ENCODE measurements around the gene ARL14. TPM values are rescaled to one million over a fixed set of nuclear protein-coding genes. Genes with fewer than 3 reads are reported as not detected.

Gene ARL14
- total RNA-seq, 2 experiments from 2014 or later: not detected

- Mint-ChIP-seq H3K27me3 (peaks cover 4% of the 10 kb centered on the region), H3K9me3 (no peaks in the 10 kb centered on the region), H3K27ac (no peak overlapping the region), H3K4me3 (no peak overlapping the region), H3K4me1 (no peaks in the 10 kb centered on the region), H3K36me3 (ENCODE audit: low read depth) (no peaks in the 10 kb centered on the region)
- DNase-seq: no peak
- ChIA-PET CTCF (no interaction called here), POLR2A (no interaction called here)
These were observed 15.3 kb upstream of the ARL14 start for GRCh38 chr3:160661660-160662059.

GRCh38 chr3:160665231-160665630, 11.7 kb upstream of the ARL14 start:
- Mint-ChIP-seq H3K9me3 (no peaks in the 10 kb centered on the region), H3K36me3 (ENCODE audit: low read depth) (no peaks in the 10 kb centered on the region), H3K4me3 (no peak overlapping the region), H3K4me1 (no peaks in the 10 kb centered on the region), H3K27ac (no peak overlapping the region), H3K27me3 (no peaks in the 10 kb centered on the region)
- CTCF ChIA-PET: interaction anchor here (0.6 kb wide), 1 partner anchor 647 kb away, joined by 3 read pairs; no protein-coding TSS in a partner anchor
- no peak for DNase-seq
- POLR2A ChIA-PET: no interaction called here

- Mint-ChIP-seq H3K4me1 (no peaks in the 10 kb centered on the region), H3K27ac (no peak overlapping the region), H3K4me3 (no peak overlapping the region), H3K36me3 (ENCODE audit: low read depth) (no peaks in the 10 kb centered on the region), H3K9me3 (no peaks in the 10 kb centered on the region), H3K27me3 (no peaks in the 10 kb centered on the region)
- DNase-seq: no peak
- POLR2A ChIA-PET: no interaction called here
- CTCF ChIA-PET: interaction anchor here (0.6 kb wide), 1 partner anchor 646 kb away, joined by 3 read pairs; no protein-coding TSS in a partner anchor
These were observed 11.0 kb upstream of the ARL14 start for GRCh38 chr3:160665784-160666526.

DNA sequence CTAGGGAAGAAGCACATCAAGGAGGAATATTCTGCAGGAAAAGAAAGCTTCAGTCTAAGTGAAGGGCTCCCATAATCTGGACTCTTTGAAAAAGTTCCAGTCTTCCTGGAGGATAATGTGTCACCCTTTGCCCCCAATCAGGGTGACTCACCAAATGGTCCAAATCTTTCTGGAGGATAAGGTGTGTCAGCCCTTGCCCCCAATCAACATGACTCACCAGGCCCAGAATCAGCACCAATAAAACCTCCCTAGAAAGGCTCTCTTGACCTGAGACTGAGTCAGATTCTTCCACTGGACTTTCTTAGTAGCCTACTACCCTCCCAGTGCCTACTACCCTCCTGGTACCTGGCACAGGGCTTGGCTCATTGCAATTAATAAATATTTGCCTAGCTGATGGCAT, 9.5 kb upstream of the ARL14 start:
- Mint-ChIP-seq H3K27ac (no peak overlapping the region), H3K36me3 (ENCODE audit: low read depth) (no peaks in the 10 kb centered on the region), H3K27me3 (no peaks in the 10 kb centered on the region), H3K9me3 (no peaks in the 10 kb centered on the region), H3K4me3 (no peak overlapping the region), H3K4me1 (no peaks in the 10 kb centered on the region)
- CTCF ChIA-PET: interaction anchor here (1.2 kb wide), 1 partner anchor 10 kb away, joined by 3 read pairs; the partner anchor contains the start of gene ARL14
- no peak for DNase-seq
- POLR2A ChIA-PET: no interaction called here

DNA sequence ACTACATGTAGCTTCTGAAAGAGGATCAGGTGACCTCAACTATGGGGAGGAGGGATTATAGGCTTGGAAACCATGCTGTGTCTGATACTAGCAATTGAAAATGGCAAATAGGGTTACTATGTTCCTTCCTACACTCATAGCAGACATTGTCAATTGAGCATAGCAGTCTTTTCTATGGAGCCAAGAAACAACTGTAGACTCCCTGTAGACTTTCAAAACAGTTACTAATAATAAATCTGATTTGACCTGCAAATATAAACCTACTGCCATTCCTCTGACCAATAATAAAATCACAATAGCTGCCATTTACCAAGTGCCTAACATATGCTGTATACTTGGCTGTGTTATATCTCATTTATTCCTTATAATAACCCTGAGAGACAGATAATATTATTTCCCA, 8.5 kb upstream of the ARL14 start:
- Mint-ChIP-seq H3K36me3 (ENCODE audit: low read depth) (no peaks in the 10 kb centered on the region), H3K4me3 (no peak overlapping the region), H3K9me3 (no peaks in the 10 kb centered on the region), H3K27me3 (peaks cover 3% of the 10 kb centered on the region), H3K4me1 (no peaks in the 10 kb centered on the region), H3K27ac (no peak overlapping the region)
- no peak for DNase-seq
- CTCF ChIA-PET: no interaction called here
- POLR2A ChIA-PET: no interaction called here

GRCh38 chr3:160671231-160671630, 5.7 kb upstream of the ARL14 start:
- Mint-ChIP-seq H3K4me1 (no peaks in the 10 kb centered on the region), H3K36me3 (ENCODE audit: low read depth) (no peaks in the 10 kb centered on the region), H3K27ac (no peak overlapping the region), H3K4me3 (no peak overlapping the region), H3K27me3 (peaks cover 3% of the 10 kb centered on the region), H3K9me3 (no peaks in the 10 kb centered on the region)
- no peak for DNase-seq
- CTCF ChIA-PET: no interaction called here
- POLR2A ChIA-PET: no interaction called here

- Mint-ChIP-seq H3K4me1 (no peaks in the 10 kb centered on the region), H3K27ac (no peak overlapping the region), H3K4me3 (no peak overlapping the region), H3K36me3 (ENCODE audit: low read depth) (no peaks in the 10 kb centered on the region), H3K27me3 (peaks cover 3% of the 10 kb centered on the region), H3K9me3 (no peaks in the 10 kb centered on the region)
- ChIA-PET CTCF (no interaction called here), POLR2A (no interaction called here)
- no peak for DNase-seq
These were observed 5.0 kb upstream of the ARL14 start for GRCh38 chr3:160671995-160672394.

GRCh38 chr3:160673188-160673587, 3.8 kb upstream of the ARL14 start:
- DNase-seq: no peak
- no peak overlapping the region for H3K4me3 Mint-ChIP-seq
- POLR2A ChIA-PET: no interaction called here

GRCh38 chr3:160675566-160676124, 1.3 kb upstream of the ARL14 start:
- H3K9me3 Mint-ChIP-seq: no peaks in the 10 kb centered on the region
- no peak overlapping the region for H3K4me3 Mint-ChIP-seq
- CTCF ChIA-PET: no interaction called here
- peaks cover 6% of the 10 kb centered on the region for H3K27me3 Mint-ChIP-seq
- H3K27ac Mint-ChIP-seq: no peak overlapping the region
- H3K36me3 Mint-ChIP-seq (ENCODE audit: low read depth): no peaks in the 10 kb centered on the region
- no peak for DNase-seq
- H3K4me1 Mint-ChIP-seq: no peaks in the 10 kb centered on the region
- POLR2A ChIA-PET: no interaction called here

More at GRCh38 chr3:160673188-160673587, 3.8 kb upstream of the ARL14 start:
- no peaks in the 10 kb centered on the region for H3K9me3 Mint-ChIP-seq
- H3K27me3 Mint-ChIP-seq: peaks cover 6% of the 10 kb centered on the region
- no peaks in the 10 kb centered on the region for H3K36me3 Mint-ChIP-seq (ENCODE audit: low read depth)
- H3K27ac Mint-ChIP-seq: no peak overlapping the region
- CTCF ChIA-PET: no interaction called here
- H3K4me1 Mint-ChIP-seq: no peaks in the 10 kb centered on the region

- CTCF ChIA-PET: interaction anchor here (0.6 to 1.0 kb wide), 2 partner anchors 10 to 464 kb away, joined by 3 to 4 read pairs; no protein-coding TSS in a partner anchor
- POLR2A ChIA-PET: no interaction called here
- H3K4me3 Mint-ChIP-seq: no peak overlapping the region
- no peak for DNase-seq
- peaks cover 6% of the 10 kb centered on the region for H3K27me3 Mint-ChIP-seq
- no peaks in the 10 kb centered on the region for H3K9me3 Mint-ChIP-seq
- H3K36me3 Mint-ChIP-seq (ENCODE audit: low read depth): no peaks in the 10 kb centered on the region
- no peak overlapping the region for H3K27ac Mint-ChIP-seq
- H3K4me1 Mint-ChIP-seq: no peaks in the 10 kb centered on the region
These were observed 510 bp downstream of the ARL14 start for GRCh38 chr3:160677459-160677881.

GRCh38 chr3:160678292-160678842, 1.4 kb downstream of the ARL14 start:
- Mint-ChIP-seq H3K36me3 (ENCODE audit: low read depth) (no peaks in the 10 kb centered on the region), H3K4me1 (no peaks in the 10 kb centered on the region), H3K4me3 (no peak overlapping the region), H3K9me3 (no peaks in the 10 kb centered on the region), H3K27ac (no peak overlapping the region), H3K27me3 (peaks cover 3% of the 10 kb centered on the region)
- no peak for DNase-seq
- ChIA-PET POLR2A (no interaction called here), CTCF (no interaction called here)

- CTCF ChIA-PET: no interaction called here
- H3K36me3 Mint-ChIP-seq (ENCODE audit: low read depth): no peaks in the 10 kb centered on the region
- H3K27me3 Mint-ChIP-seq: no peaks in the 10 kb centered on the region
- no peak for DNase-seq
- H3K27ac Mint-ChIP-seq: no peak overlapping the region
- H3K9me3 Mint-ChIP-seq: no peaks in the 10 kb centered on the region
- H3K4me3 Mint-ChIP-seq: no peak overlapping the region
- H3K4me1 Mint-ChIP-seq: no peaks in the 10 kb centered on the region
- POLR2A ChIA-PET: no interaction called here
These were observed 7.4 kb downstream of the ARL14 start for GRCh38 chr3:160684368-160684740.

DNA sequence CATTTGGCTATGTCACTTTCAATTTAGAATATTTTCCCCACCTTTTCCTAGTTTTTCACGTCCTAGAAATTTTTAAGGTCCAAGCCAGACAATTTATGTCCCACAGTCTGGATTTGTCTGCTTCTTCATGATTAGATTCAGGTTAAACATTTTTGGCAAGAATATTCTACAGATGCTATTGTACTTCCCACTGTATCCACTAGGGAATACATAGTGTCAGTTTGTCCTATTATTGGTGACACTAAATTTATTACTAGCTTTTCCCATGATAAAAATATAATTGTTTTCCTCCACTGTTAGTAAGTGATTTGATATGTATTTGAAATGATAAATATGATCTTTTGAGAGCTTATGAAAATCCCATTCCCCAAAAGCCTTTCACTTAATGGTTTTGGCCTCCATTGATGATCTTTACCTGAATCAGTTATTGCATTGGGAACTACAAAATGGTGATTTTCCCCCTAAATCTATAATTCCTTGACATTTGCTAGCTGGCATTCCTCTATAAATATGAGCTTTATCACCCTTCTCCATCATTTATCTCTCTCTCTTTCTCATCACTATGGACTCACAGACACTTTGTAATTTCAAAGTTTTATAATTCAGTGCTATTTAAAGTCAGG, 8.3 kb downstream of the ARL14 start:
- no peak for DNase-seq
- no peak overlapping the region for H3K4me3 Mint-ChIP-seq
- POLR2A ChIA-PET: no interaction called here
- H3K4me1 Mint-ChIP-seq: no peaks in the 10 kb centered on the region
- CTCF ChIA-PET: interaction anchor here (1.3 kb wide), 1 partner anchor 112 kb away, joined by 3 read pairs; no protein-coding TSS in a partner anchor
- no peaks in the 10 kb centered on the region for H3K9me3 Mint-ChIP-seq
- H3K27ac Mint-ChIP-seq: no peak overlapping the region
- H3K27me3 Mint-ChIP-seq: no peaks in the 10 kb centered on the region
- H3K36me3 Mint-ChIP-seq (ENCODE audit: low read depth): no peaks in the 10 kb centered on the region
